NB4 (cell line): ENCODE measurements around the gene CHCHD1.
"Not testable (repeated sequence)": the region's sequence is repeated elsewhere in the genome, so short reads cannot be mapped to it uniquely, and the experiment has no call there.

Experiments
- DNase-seq: peaks from one replicate; pipeline ENCODE4 v3.0.0; 2010; ENCODE audit warnings: low read depth
- H3K4me3 ChIP-seq: one replicate; pipeline ENCODE4 v1.5.1; 2011; ENCODE audit warnings: mild to moderate bottlenecking, low read depth, low read length, moderate library complexity
- MYC ChIP-seq: IDR thresholded peaks from 2 replicates; pipeline ENCODE4 v1.6.1; 2011; ENCODE audit warnings: low read depth, low read length
- POLR2A ChIP-seq: IDR thresholded peaks from 2 replicates; pipeline ENCODE4 v1.6.1; 2011; ENCODE audit warnings: mild to moderate bottlenecking; ENCODE audit not compliant: insufficient read length; ENCODE audit errors: extremely low read depth
- TF ChIP-seq, protein P1 (sequence below): IDR thresholded peaks from one replicate; pipeline ENCODE4 v1.5.1; 2012; ENCODE audit warnings: low read depth, low read length
- TF ChIP-seq, protein P2 (sequence below): IDR thresholded peaks from 2 replicates; pipeline ENCODE4 v1.6.1; 2011; ENCODE audit warnings: low read depth, low read length

Gene CHCHD1

DNA sequence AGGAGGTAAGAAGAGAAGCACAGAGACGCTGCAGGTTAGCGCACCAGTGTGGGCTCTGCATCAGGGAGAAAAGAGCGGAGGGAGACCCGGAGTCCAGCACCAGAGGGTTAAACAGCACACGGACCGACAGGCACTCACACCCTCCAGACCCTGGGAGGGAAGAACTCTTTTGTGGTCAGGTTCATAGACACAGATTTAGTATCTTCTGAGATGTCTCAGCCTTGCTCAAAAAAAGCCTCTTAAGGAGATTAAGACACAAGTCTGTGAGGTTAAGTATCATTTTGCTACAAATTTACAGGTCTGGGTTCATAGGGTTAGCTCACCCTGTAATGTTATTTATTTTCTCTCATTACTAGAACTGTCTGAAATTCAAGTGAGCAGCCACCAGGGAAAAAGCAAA, 46.3 kb downstream of the CHCHD1 start:
- no peak overlapping the region for H3K4me3 ChIP-seq
- no peak for TF ChIP-seq POLR2A
- TF ChIP-seq, protein P1, sequence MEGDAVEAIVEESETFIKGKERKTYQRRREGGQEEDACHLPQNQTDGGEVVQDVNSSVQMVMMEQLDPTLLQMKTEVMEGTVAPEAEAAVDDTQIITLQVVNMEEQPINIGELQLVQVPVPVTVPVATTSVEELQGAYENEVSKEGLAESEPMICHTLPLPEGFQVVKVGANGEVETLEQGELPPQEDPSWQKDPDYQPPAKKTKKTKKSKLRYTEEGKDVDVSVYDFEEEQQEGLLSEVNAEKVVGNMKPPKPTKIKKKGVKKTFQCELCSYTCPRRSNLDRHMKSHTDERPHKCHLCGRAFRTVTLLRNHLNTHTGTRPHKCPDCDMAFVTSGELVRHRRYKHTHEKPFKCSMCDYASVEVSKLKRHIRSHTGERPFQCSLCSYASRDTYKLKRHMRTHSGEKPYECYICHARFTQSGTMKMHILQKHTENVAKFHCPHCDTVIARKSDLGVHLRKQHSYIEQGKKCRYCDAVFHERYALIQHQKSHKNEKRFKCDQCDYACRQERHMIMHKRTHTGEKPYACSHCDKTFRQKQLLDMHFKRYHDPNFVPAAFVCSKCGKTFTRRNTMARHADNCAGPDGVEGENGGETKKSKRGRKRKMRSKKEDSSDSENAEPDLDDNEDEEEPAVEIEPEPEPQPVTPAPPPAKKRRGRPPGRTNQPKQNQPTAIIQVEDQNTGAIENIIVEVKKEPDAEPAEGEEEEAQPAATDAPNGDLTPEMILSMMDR: no peak
- no peak for TF ChIP-seq MYC
- TF ChIP-seq, protein P2, sequence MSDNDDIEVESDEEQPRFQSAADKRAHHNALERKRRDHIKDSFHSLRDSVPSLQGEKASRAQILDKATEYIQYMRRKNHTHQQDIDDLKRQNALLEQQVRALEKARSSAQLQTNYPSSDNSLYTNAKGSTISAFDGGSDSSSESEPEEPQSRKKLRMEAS: no peak
- DNase-seq: no peak

DNA sequence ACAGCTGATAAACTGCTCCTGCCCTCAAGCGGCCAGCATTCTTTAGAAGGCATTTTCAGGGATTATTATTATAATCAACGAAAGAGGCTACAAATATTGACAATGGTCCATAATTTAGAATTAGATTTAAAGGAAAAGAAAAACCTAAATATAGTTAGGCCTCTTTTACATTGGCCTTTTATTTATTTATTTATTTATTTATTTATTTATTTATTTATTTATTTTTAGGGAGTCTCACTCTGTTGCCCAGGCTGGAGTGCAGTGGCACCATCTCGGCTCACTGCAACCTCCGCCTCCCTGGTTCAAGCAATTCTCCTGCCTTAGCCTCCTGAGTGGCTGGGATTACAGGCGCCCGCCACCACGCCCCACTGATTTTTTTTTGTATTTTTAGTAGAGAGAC, 47.2 kb downstream of the CHCHD1 start:
- not testable (repeated sequence) for DNase-seq, H3K4me3 ChIP-seq
